NCI-H1436 treated with DMSO at 0.1 percent for 48 hours (cell line): ENCODE measurements around the gene KCNN2.

Experiments used
- DNase-seq: peaks from one replicate; lab custom pipeline; 2025; lab: John Stamatoyannopoulos, UW

Gene KCNN2

DNA sequence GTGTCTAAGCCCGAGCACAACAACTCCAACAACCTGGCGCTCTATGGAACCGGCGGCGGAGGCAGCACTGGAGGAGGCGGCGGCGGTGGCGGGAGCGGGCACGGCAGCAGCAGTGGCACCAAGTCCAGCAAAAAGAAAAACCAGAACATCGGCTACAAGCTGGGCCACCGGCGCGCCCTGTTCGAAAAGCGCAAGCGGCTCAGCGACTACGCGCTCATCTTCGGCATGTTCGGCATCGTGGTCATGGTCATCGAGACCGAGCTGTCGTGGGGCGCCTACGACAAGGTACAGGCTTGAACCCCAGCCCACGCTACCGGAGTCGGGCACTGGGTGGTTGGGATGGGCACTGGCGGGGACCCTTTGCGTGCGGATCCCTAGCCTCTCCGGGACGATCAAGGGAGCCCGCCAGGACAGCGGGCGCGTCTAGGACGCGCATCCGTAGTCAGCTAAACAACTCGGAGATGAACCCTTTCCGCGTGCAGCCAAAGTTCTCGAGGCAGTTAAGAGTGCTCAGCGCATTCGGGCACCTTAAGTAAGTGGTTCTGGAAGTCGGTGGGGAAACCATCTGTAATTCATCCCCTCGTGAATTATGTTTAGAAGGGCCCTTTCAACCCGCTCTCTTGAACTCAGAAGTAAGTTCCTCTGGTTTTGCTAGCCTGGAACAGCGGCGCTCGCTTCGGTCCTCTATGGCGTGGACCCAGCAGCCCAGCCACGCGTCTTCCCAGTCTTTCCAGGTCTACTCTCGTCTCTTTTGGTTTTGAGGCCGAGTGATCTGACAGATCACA, 1.3 kb downstream of the KCNN2 start:
- no peak for DNase-seq

DNA sequence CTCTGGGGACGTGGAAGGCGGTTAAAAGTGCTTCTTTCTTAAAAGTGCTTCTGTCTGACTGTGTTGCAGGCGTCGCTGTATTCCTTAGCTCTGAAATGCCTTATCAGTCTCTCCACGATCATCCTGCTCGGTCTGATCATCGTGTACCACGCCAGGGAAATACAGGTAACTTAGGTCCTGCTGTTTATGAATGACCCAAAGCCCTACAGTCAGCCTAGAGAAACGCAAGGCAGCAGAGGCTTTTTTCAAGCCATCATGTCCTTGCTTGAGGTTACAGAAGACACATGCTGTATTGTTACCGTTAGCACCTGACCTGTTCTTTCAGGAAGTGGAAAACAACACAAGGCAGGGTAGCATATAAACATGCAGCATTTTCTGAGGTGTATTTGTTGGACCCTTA, 2.0 kb downstream of the KCNN2 start:
- DNase-seq = no peak

DNA sequence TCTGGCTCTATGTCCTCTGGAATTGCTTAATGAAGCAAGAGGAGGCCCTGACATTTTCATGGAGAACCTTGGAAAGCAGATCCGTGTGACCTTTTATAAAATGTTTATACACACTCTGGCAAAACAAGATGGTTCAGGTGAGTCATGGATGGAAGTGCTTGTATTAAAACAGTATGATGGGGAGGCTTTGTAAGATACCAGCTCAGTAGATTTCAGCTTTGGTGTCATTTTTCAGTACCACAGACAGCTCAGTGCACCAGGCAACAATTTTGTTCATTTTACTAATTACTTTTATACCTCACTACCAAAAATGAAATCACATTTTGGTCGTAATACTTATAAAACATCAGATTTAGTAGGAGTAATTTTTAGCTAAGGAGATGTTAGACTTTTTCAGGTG, 5.2 kb downstream of the KCNN2 start:
- DNase-seq = no peak

DNA sequence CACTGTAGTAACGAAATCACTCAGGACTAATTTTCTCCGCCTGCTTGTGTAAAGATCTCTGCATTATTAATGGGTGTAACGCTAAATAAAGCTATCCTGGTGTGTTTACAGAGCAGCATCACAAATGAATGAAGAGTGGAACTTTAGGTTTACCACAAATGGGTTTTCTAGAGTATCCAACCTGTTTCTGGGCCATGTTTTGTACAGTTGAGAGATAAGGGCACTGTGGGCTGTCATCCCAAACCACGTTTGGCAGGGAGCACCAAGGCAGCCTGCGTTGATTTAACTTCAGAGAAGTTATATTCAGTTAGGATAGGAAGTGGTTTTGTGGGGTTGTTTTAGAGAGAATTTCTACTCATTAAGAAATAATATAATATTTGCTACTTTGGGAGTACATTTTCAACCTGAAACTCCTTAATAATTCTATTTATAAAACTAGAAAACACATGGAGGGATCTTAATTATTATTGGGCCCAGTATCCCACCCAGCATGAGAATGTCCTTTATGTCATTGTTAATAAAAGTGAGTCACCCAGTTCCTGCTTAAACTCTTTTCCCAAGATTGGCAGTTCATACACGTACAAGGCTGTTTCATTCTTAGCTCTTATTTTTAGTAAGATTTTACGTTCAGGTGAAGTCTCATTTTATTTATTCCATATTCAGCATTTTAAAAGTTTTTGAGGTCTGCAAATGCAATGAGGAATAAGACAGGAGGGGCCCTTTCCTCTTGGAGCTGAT, 8.0 kb downstream of the KCNN2 start:
- DNase-seq = no peak

DNA sequence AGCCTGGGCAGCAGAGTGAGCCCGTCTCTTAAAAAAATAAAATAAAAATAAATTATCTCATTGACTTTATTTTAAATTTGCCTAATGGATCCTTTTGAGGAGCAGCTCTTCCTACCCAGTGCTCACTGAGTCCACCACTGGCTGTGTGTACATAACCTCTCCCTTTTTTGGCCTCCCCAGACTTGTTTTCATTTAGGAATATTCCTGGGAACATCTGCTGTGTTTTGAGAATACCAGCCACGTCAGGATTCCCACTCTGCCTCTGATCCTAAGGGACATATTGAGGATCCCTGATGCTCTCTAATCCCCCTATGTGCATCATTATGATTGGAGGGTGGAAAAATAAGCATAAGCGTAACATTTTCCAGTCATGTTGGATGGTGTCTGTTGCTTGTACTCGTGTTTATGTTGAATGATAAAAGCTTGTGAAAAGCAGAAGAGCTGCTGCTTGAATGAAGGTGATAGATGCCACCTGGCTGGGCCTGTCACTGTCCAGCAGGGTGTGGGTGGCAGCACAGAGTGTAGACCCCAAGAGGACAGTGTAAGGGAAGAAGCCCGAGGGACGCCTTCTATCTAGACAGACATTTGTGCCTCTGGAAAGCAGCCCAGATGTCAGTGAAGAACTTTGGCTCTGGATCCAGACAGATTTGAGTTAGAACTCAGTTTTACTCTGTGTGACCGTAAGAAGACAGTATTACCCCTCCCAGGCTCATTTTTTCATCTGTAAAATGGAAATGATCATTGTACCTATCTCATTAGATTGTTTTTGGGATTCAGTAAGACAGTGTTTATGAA, 15.4 kb downstream of the KCNN2 start:
- DNase-seq = no peak

DNA sequence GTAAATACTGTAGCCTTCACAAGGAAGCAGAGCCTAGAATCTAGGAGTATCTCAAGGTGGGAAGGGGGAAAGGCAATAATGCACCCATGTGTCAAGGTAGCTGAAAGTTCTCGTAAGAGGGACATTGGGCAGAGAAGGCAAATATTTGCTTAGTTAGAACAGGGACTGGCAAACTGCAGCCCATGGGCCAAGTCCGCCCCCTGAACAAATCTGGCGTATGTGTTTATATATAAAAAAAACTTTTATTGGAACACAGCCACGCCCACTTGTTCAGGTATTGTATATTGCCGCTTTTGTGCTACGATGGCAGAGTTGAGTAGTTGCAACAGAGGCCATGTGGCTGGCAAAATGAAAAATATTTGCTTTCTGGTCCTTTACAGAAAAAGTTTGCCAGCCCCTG, 16.1 kb downstream of the KCNN2 start:
- no peak for DNase-seq

DNA sequence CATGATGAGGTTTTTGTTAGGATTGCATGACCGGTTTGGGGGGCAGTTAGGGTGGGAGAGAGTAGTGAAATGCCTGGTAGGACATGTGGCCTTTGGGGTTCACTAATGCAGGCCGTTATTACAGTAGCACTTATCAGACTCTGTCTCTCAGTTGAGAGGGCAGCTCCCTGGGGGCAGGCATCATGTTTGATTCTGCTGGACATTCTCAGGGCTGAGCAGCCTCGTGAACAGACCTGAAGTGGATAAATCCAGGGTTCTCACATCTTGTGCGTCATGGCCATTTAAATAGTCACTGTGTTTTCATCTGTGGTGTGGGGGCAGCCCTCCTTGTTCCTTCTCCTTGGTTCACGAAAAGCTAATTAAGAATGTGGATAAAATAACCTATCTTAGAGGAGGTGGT, 18.9 kb downstream of the KCNN2 start:
- no peak for DNase-seq

DNA sequence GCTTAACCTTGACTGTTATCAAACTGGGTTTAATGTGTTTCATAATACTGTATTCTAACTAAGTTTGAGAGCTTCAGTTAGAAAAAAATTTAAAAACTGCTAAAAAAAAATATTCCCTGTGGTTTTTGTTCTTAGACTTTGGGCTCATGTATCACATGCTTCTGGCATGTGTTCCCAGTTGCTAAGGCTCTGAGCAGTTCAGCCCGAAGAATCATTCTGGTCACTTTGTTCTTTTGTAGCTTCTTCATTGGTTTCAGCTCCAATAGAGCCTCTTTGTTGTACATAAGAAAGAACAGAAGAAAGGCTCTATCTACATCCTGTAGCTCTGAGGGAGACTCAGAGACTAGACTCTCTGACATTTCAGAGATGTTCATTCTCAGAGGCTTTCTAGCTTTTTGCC, 25.6 kb downstream of the KCNN2 start:
- no peak for DNase-seq

DNA sequence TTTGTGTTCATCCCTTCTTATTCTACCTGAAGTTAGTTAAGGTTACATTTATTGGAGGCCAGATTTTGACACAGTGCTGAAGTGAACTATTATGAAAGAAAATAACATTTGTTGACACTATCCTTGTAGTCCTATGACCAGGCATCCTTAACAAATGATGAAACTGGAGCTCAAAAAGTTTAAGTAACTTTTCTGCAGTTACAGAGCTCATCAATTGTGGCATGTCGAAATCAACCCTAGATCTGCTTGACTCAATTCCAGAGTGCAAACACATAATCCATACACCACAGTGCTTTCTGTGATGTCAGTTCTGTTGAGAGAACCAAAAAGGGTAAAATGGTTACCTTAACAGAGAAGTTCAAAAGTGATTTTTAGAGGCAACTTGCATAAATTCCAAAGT, 28.6 kb downstream of the KCNN2 start:
- no peak for DNase-seq

DNA sequence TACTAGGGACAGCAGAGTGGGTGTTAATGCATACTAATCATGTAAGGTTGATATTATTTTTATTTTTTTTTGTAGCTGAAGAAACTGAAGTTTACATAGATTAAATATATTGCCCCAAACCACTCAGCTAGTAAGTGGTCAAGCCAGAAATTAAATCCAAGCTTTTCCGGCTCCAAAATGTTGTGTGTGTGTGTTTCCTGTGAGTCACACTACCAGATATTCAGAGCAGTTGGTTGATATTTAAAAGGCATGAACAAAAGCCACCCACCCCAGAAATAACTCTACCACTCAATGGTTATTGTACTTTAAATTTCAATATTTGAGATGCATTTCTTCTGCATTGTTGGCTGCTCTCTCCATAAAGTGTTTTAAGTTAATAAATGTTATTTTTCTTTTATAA, 29.5 kb downstream of the KCNN2 start:
- no peak for DNase-seq

DNA sequence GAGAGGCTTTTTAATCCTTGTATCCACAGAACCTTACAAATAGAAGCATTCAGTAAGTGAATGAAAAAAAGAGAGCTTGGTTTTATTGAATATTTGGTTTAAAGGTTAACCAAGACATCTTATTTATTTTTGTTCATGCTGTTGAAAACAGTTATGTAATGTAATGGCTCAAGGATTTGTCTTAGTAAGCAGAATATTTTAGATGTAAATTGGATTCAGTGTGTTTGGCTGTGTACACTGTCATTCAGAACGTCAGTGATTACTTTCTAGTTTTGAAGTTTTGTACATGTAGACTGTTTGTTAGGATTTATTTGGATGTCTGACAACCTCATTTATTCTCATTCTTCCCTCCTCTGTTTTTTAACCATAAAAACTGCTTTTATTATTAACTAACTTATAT, 31.3 kb downstream of the KCNN2 start:
- no peak for DNase-seq

DNA sequence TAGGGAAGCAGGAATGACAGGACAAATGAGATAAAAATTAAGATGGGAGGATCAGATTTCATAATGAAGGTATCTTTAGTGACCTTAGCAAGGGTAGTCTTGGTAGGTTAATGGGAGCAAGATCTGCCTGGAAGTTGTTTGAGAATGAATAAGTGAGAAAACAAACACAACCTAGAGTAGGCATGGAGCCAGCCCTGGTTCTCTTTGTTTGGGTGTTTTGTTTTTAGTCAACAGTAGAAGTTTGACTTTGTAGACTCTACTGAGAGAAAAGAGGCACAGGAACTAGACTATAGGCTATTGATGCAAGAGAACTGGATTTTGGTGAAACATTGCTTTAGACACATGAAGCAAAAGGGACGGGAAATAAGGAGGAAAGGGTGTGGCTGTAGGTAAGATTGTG, 40.3 kb downstream of the KCNN2 start:
- no peak for DNase-seq

DNA sequence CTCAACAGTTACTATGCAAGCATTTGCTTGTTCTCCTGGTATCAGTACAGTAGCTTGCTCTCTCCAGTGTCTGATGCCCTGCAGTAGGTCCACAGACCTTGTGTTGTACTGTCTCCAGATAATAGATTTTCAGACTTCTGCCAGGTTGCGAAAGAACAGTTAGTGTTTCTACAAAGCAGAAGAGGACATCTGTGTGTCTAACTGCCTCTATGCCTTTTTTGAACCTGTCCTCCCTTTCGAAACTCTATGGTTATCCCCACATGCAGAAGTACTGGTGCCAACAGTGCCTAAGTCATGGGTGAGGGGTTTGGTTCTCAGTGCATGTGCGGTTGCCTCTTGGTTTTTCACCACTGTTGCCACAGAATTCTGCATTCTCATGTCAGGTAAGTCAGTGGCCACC, 45.9 kb downstream of the KCNN2 start:
- DNase-seq = no peak

DNA sequence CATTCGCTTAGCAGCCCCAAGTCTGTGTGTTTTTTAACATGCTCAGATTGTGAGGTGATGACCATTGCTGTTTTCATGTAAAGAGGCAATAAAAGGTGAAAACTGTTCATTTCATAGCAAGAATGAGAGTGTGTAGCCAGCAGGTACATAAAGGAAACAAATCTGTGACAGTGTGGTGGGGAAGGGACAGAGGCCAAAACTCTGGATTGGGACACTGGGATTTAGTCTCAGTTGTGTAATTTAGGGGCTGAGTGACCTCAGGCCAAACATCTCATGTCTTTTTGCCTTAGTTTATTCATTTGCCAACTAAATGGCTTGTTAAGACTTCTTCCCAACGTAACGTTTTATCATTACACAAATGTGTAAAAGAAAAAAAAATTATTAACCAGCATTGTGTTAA, 47.0 kb downstream of the KCNN2 start:
- DNase-seq = no peak

DNA sequence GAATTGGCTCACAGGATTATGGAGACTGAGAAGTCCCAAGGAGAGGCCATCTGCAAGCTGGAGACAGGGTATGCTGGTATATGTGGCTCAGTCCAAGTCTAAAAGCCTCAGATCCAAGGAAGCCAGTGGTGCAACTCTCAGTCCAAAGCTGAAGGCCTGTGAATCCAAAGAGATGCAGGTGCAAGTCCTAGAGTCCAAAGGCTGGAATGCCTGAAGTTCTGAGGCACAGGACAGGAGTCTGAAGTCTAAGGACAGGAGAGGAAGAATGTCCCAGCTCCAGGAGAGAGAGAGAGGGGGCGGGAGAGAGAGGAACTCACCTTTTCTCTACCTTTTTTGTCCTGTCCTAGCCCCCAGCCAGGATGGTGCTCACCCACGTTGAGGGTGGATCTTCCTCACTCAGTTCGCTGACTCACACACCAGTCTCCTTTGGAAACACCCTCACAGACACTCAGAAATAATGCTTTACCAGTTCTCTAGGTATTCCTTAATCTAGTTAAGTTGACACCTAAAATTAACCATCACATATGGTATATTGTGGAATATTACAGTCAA, 49.6 kb downstream of the KCNN2 start:
- no peak for DNase-seq

DNA sequence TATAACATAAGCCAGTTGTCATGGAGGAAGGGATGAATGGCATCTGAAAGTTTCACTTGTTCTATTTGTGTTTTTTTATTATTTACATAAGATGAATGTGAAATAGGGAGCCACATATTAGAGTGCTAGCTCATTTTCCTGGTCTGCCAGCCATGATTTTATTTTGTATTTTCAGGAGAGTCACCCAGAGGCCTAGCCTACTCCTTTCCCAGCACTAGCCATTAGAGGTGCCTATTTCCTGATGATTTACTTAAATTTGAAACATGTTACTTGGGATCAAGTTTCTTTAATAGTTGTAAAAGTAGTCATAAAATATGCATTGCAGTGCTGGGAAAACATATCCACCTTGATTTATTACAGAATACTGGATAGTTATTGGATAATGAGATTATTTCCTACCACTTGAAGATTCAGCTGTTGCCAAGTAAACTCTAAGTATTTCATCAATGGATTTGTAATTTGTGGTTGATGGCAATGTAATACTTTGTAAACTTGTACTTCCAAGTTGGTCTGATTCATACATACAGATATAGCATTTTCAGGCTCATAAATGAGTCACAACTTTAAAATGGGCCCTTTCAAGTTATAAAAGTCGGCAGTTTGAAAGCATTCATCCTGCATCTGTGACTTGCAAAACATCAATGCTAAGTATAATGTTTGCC, 50.8 kb downstream of the KCNN2 start:
- no peak for DNase-seq

DNA sequence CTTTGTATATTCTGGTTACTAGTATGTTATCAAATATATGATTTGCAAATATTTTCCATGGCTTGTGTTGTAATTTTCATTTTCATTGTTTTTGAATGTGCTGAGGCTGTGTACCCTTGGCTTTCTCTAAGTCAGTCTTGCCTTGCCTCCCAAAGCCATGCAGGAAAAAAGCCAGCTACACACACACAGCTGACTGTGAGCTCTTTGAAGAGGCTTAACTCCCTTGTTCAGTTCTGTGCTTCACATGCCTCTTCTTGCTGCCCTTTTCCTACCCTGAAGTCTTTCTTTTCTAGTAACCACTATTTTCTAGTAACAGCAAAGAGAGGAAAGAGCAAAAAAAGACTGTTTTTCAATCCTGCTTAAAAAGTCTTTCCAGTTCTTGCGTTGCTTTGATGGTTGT, 53.9 kb downstream of the KCNN2 start:
- no peak for DNase-seq

DNA sequence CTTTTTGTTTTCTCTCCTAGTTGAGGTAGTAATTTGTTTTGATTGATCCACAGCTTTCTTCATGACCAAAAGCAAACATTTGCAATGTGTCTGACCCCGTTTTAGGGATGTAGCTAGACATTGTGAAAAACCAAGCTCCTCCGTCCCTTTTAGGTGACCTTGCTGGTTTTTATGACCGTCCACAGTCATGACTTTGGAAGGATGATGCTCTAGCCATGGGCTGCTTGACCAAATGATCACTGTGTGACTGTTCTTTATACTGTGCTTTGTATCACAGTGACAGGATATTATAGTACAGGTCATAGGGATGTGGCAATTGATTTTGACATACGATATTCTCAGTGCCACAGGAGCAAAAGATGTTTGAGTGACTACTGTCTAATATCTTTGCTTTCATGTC, 54.4 kb downstream of the KCNN2 start:
- DNase-seq = no peak

DNA sequence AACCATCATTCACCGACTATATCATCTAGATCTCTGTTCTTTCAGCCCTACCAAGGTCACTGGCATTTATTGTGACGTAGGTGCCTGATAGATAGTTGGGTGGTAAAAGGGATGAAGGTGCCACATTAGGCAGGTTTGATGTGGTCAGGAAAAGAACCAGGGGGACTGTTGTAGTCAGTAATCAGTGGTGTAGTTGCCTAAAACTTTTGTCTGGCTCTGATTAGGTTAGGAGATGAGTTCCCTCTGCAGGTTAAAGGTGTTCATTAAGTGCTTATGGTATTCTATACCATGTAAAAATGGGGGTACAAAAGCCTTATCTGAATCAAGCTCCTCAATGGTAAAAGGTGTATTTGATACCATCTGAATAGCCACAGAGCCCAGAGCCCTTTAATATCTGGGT, 55.6 kb downstream of the KCNN2 start:
- no peak for DNase-seq

DNA sequence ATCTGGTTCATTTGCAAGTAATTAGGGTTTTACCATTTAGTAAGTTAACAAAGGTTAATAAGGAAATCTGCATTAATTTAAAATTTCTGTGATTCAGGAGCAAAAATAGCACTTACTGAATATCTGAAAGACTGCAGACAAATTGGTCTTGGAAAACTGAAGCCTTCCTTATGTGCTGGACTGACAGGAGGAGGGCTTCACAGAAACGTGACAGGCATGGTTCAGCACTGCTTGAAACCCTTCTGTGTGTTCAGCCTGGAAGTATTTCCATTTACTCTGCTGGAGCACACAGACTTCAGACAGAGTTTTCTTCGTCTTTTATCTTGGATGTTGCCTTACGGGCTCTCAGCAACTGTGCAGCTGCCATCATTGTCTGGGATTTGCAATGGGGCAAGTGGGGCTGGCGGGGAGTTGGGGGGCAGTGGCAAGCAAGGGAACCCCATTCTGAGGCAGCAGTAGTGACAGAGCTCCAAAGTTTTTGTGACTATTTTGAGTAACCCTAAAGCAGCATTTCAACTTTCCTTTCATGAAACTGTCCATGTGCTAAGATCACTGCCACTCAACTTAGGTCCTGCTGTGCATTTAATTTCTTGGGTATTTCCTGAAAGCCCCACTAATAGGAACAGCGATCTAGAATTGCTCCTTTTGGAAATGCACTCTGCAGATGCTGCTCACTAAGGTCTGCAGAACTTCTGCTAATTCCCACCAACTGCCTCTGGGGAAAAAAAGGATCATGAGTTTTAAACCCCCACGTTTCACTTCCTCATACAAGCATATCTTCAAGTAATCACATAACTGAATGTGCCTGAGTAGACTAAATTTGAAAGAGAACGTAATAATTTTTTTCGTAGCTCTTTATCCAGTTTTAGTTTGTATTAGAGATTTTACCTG, 56.6 kb downstream of the KCNN2 start:
- no peak for DNase-seq

DNA sequence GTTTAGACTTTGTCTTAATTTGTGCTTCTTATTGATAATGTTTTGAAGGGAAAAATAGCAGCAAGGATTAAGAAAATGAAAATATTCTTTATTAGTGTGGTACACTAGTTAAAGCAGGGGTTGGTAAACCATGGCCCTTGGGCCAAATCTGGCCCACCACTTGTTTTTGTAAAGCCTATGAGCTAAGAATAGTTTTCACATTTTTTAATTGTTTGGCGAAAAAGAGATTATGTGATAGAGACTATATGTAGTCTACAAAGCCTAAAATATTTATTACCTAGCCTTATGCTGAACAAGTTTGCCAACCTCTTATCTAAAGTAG, 57.2 kb downstream of the KCNN2 start:
- DNase-seq = no peak
